NT2/D1 (cell line): ENCODE data around the gene MCF2L.

Source experiments
- SUZ12 ChIP-seq: IDR thresholded peaks from 2 replicates; pipeline ENCODE4 v1.6.1; 2011; ENCODE audit not compliant: insufficient read length, insufficient read depth; ENCODE audit errors: extremely low read depth
- YY1 ChIP-seq: IDR thresholded peaks from 2 replicates; pipeline ENCODE4 v1.6.1; 2011; ENCODE audit not compliant: insufficient read length, insufficient read depth
- ZNF274 ChIP-seq: IDR thresholded peaks from 2 replicates; pipeline ENCODE4 v1.6.1; 2011; ENCODE audit warnings: mild to moderate bottlenecking, low read depth, low read length

DNA sequence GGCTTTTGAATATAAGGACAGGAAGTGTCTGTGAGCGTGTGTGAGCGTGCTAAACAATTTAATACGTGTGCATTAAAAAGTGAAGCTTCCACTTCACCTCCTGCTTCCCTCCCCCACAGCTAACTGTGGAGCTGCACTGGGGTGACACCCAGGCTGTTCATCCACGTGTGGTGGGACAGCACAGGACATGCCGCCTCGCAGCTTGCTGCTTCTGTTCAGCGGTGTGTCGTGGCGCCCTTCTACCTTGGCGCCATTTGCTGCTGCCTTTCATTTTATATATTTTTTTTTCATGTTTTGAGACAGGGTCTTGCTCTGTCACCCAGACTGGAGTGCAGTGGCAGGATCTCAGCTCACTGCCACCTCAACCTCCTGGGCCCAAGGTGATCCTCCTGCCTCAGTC is 63.3 kb downstream of the MCF2L start:
- TF ChIP-seq YY1 (no peak), ZNF274 (no peak), SUZ12 (no peak)
